ENCODE results near the gene ATRX. TPM values are rescaled to one million over a fixed set of nuclear protein-coding genes. Genes with fewer than 3 reads are reported as not detected.

The ATRX gene
- total RNA-seq, 2 donors from 2014 or later: 49.3 to 110 TPM

- TF ChIP-seq POLR2A (IDR thresholded peaks at IDR 0.05): no peak
- TF ChIP-seq CTCF (IDR thresholded peaks at IDR 0.05): no peak
- TF ChIP-seq POLR2AphosphoS5 (IDR thresholded peaks at IDR 0.05): no peak
- DNase-seq (ENCODE audit: low spot score): no peak
- H3K27ac ChIP-seq: no peak overlapping the region
- 79% methylated on average over 5 of the region's 7 CpGs for WGBS
- intact Hi-C loops (cut with DNase I): no loop called here
- no peak overlapping the region for H3K4me3 ChIP-seq
- H3K27me3 ChIP-seq (replicated peaks; ENCODE audit: insufficient read depth): no peaks in the 10 kb centered on the region
- H3K4me1 ChIP-seq (replicated peaks): no peaks in the 10 kb centered on the region
- no peaks in the 10 kb centered on the region for H3K36me3 ChIP-seq
- no peaks in the 10 kb centered on the region for H3K9me3 ChIP-seq
These were observed 258.0 kb downstream of the ATRX start for GRCh38 chrX:77528034-77528433.

GRCh38 chrX:77527233-77528001 is 258.6 kb downstream of the ATRX start:
- H3K36me3 ChIP-seq: no peaks in the 10 kb centered on the region
- no peaks in the 10 kb centered on the region for H3K4me1 ChIP-seq (replicated peaks)
- 64% methylated on average over 16 of the region's 18 CpGs for WGBS
- no peak overlapping the region for H3K4me3 ChIP-seq
- no peak for TF ChIP-seq POLR2AphosphoS5 (IDR thresholded peaks at IDR 0.05)
- TF ChIP-seq POLR2A (IDR thresholded peaks at IDR 0.05): no peak
- no peak for TF ChIP-seq CTCF (IDR thresholded peaks at IDR 0.05)
- H3K9me3 ChIP-seq: no peaks in the 10 kb centered on the region
- H3K27ac ChIP-seq: no peak overlapping the region
- intact Hi-C loops (cut with DNase I): no loop called here
- DNase-seq (ENCODE audit: low spot score): no peak
- H3K27me3 ChIP-seq (replicated peaks; ENCODE audit: insufficient read depth): no peaks in the 10 kb centered on the region

GRCh38 chrX:77519765-77520164 is 266.3 kb downstream of the ATRX start:
- H3K9me3 ChIP-seq: no peaks in the 10 kb centered on the region
- no peak overlapping the region for H3K27ac ChIP-seq
- no peaks in the 10 kb centered on the region for H3K4me1 ChIP-seq (replicated peaks)
- no peak for DNase-seq (ENCODE audit: low spot score)
- 100% methylated on average over 1 of the region's 1 CpG for WGBS
- intact Hi-C loops (cut with DNase I): no loop called here
- H3K27me3 ChIP-seq (replicated peaks; ENCODE audit: insufficient read depth): no peaks in the 10 kb centered on the region
- no peaks in the 10 kb centered on the region for H3K36me3 ChIP-seq
- TF ChIP-seq POLR2A (IDR thresholded peaks at IDR 0.05) (no peak), POLR2AphosphoS5 (IDR thresholded peaks at IDR 0.05) (no peak), CTCF (IDR thresholded peaks at IDR 0.05) (no peak)
- H3K4me3 ChIP-seq: no peak overlapping the region

- Histone ChIP-seq H3K4me1 (replicated peaks) (no peaks in the 10 kb centered on the region), H3K36me3 (no peaks in the 10 kb centered on the region), H3K27me3 (replicated peaks; ENCODE audit: insufficient read depth) (no peaks in the 10 kb centered on the region), H3K9me3 (no peaks in the 10 kb centered on the region), H3K27ac (no peak overlapping the region), H3K4me3 (no peak overlapping the region)
- intact Hi-C loops (cut with DNase I): no loop called here
- 100% methylated on average over 1 of the region's 1 CpG for WGBS
- TF ChIP-seq POLR2A (IDR thresholded peaks at IDR 0.05) (no peak), POLR2AphosphoS5 (IDR thresholded peaks at IDR 0.05) (no peak), CTCF (IDR thresholded peaks at IDR 0.05) (no peak)
- no peak for DNase-seq (ENCODE audit: low spot score)
These were observed 271.8 kb downstream of the ATRX start for GRCh38 chrX:77514177-77514576.

- intact Hi-C loops (cut with DNase I): no loop called here
These were observed 276.0 kb downstream of the ATRX start for GRCh38 chrX:77510007-77510406.

More at GRCh38 chrX:77510007-77510406, 276.0 kb downstream of the ATRX start:
- no peaks in the 10 kb centered on the region for H3K9me3 ChIP-seq
- no peak overlapping the region for H3K27ac ChIP-seq
- H3K4me1 ChIP-seq (replicated peaks): no peaks in the 10 kb centered on the region
- 100% methylated on average over 1 of the region's 1 CpG for WGBS
- H3K27me3 ChIP-seq (replicated peaks; ENCODE audit: insufficient read depth): no peaks in the 10 kb centered on the region
- no peaks in the 10 kb centered on the region for H3K36me3 ChIP-seq
- TF ChIP-seq CTCF (IDR thresholded peaks at IDR 0.05) (no peak), POLR2A (IDR thresholded peaks at IDR 0.05) (no peak), POLR2AphosphoS5 (IDR thresholded peaks at IDR 0.05) (no peak)
- no peak overlapping the region for H3K4me3 ChIP-seq
- no peak for DNase-seq (ENCODE audit: low spot score)
